Thoracic aorta (tissue), 2 donors: Measurements from ENCODE around the gene TPPP. TPM values are rescaled to one million over a fixed set of nuclear protein-coding genes. Genes with fewer than 3 reads are reported as not detected.

Experiments used
- ATAC-seq: fragments of 150-250 bp; one replicate; pipeline ENCODE4 v1.8.0; 2017; ENCODE audit warnings: low read depth; ENCODE audit not compliant: insufficient number of reproducible peaks, low FRiP score
- DNase-seq: peaks from one replicate; pipeline ENCODE4 v3.0.0-alpha.2; 2020; ENCODE audit warnings: low spot score
- H3K27ac ChIP-seq, 2 donors: fragments of 200-600 bp; sonication (generic); 1 replicate in 1 of 2; 2 replicates in 1 of 2; pipeline ENCODE4 v1.5.1; 2016; ENCODE audit warnings: mild to moderate bottlenecking in 2 of 2, moderate library complexity in 2 of 2
- H3K27me3 ChIP-seq: fragments of 200-600 bp; sonication (generic); replicated peaks from 2 replicates; pipeline ENCODE4 v1.6.0; 2016; ENCODE audit warnings: mild to moderate bottlenecking; ENCODE audit not compliant: insufficient read depth
- H3K36me3 ChIP-seq: fragments of 200-600 bp; sonication (generic); one replicate; pipeline ENCODE4 v1.5.1; 2016
- H3K4me1 ChIP-seq, 2 donors: fragments of 200-600 bp; sonication (generic); 1 replicate in 1 of 2; 2 replicates in 1 of 2; pipeline versions ENCODE4 v1.5.1 to v1.6.0; 2016; ENCODE audit warnings: low read depth in 2 of 2, mild to moderate bottlenecking in 1 of 2; ENCODE audit not compliant: control insufficient read depth in 1 of 2
- H3K4me3 ChIP-seq: fragments of 200-600 bp; sonication (generic); 2 replicates; pipeline ENCODE4 v1.5.1; 2016; ENCODE audit warnings: mild to moderate bottlenecking
- H3K9me3 ChIP-seq: fragments of 200-600 bp; sonication (generic); 2 replicates; pipeline ENCODE4 v1.5.1; 2016
- total RNA-seq, 2 donors: library from RNA; depleted of rRNA; stranded (reverse); fragments of >200 nt; gene quantifications; one replicate each; pipeline versions ENCODE4 v1.1.0 to v1.2.3, GENCODE V29; 2016
- TF ChIP-seq, protein P1 (sequence below): fragments of 200-600 bp; sonication (generic); IDR thresholded peaks from one replicate; pipeline ENCODE4 v1.5.1; 2019; ENCODE audit warnings: antibody characterized with exemption

Gene TPPP
- total RNA-seq, 2 donors from 2014 or later: 9.9 to 13.0 TPM

DNA sequence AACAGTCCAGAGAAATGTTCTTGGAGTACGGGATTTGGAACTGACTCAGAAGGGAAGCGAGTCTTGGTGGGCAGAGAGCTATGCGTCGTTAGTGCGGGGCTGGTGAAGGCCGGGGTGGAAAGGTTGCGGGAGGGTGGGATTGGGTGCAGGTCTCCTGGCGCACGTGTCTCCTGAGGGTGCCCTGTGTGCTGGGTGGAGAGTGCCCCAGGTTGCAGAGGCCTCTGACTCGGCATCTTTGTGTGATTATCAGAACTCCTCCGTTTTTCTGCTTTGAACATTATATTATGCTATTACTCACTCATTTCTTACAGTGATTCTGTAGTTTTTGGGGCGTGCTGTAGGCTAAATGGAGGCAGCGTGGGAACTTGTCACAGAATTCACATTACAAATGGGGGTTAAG, 69.6 kb downstream of the TPPP start:
- ATAC-seq (no peak), DNase-seq (no peak)
- no peak overlapping the region for H3K4me3 ChIP-seq
- H3K27me3 ChIP-seq: no peaks in the 10 kb centered on the region
- H3K4me1 ChIP-seq: no peaks in the 10 kb centered on the region
- H3K36me3 ChIP-seq: peaks cover 9% of the 10 kb centered on the region
- TF ChIP-seq, protein P1, sequence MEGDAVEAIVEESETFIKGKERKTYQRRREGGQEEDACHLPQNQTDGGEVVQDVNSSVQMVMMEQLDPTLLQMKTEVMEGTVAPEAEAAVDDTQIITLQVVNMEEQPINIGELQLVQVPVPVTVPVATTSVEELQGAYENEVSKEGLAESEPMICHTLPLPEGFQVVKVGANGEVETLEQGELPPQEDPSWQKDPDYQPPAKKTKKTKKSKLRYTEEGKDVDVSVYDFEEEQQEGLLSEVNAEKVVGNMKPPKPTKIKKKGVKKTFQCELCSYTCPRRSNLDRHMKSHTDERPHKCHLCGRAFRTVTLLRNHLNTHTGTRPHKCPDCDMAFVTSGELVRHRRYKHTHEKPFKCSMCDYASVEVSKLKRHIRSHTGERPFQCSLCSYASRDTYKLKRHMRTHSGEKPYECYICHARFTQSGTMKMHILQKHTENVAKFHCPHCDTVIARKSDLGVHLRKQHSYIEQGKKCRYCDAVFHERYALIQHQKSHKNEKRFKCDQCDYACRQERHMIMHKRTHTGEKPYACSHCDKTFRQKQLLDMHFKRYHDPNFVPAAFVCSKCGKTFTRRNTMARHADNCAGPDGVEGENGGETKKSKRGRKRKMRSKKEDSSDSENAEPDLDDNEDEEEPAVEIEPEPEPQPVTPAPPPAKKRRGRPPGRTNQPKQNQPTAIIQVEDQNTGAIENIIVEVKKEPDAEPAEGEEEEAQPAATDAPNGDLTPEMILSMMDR: no peak
- H3K27ac ChIP-seq: no peak overlapping the region
- no peaks in the 10 kb centered on the region for H3K9me3 ChIP-seq

DNA sequence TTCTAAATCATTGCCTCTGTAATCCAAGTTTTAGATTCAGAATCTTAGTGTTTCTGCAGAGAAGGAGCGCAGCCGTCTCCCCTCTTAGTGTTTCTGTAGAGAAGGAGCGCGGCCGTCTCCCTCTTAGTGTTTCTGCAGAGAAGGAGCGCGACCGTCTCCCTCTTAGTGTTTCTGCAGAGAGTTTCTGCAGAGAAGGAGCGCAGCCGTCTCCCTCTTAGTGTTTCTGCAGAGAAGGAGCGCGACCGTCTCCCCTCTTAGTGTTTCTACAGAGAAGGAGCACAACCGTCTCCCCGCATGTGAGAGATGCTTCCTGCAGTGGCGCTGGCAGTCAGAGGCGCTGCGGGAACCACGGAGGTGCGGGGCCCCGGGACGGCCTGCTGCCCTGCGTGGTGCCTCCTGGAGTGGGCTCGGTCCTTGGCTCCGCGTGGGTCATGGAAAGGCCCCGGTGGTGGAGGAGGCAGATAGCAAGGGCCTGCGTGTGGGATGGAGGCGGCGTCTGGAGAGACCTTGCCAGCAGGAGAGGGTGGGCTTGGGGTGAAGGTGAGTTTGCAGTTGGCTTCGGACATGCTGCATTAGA, 70.1 kb downstream of the TPPP start:
- no peaks in the 10 kb centered on the region for H3K27me3 ChIP-seq
- peaks cover 9% of the 10 kb centered on the region for H3K36me3 ChIP-seq
- no peak overlapping the region for H3K4me3 ChIP-seq
- H3K9me3 ChIP-seq: no peaks in the 10 kb centered on the region
- H3K4me1 ChIP-seq: no peaks in the 10 kb centered on the region
- TF ChIP-seq, protein P1: no peak
- DNase-seq: no peak
- no peak overlapping the region for H3K27ac ChIP-seq
- ATAC-seq: no peak

DNA sequence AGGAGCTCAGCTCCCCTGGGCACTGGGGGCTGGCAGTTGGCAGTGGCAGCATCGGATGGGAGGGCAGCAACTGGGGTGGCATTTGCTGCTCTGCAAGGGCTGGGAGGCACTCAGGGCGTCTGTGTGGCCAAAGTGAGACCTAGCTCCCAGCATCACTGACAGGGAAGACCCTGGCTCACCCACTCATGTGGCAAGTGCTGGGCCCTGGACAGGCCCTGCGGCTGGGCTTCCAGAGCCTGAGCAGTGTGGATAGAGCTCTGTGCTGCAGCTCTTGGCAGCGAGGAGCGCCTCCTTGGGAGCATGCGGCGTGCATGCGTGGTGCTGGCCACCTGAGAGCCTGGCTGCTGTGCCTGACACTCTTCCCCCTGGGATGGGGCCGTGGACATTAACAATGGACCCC, 70.8 kb downstream of the TPPP start:
- H3K4me1 ChIP-seq: no peaks in the 10 kb centered on the region
- DNase-seq: no peak
- peaks cover 9% of the 10 kb centered on the region for H3K36me3 ChIP-seq
- no peak overlapping the region for H3K4me3 ChIP-seq
- H3K9me3 ChIP-seq: no peaks in the 10 kb centered on the region
- no peaks in the 10 kb centered on the region for H3K27me3 ChIP-seq
- ATAC-seq: no peak
- no peak overlapping the region for H3K27ac ChIP-seq
- TF ChIP-seq, protein P1: no peak

DNA sequence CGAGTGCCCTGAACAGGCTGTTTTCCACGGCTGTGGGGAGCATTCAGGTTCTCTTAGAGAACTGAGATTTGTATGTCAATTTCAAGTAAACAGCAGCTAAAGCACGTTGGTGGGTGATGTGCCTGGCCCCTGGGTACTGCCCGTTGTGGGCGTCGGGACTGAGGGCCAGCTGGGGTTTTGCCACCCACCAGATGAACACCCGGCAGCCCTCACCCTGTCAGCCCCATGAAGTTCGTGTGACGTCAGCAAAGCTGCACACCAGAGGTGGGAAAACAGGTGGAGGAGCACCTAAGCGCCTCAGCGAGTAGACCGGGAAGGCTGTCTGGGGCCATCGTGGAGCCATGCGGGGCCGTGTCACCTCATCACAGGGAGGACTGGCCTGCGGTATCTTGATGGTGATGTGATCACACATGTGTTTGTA, 71.8 kb downstream of the TPPP start:
- Histone ChIP-seq H3K9me3 (no peaks in the 10 kb centered on the region), H3K4me1 (no peaks in the 10 kb centered on the region), H3K27ac (no peak overlapping the region), H3K36me3 (peaks cover 9% of the 10 kb centered on the region), H3K4me3 (no peak overlapping the region), H3K27me3 (no peaks in the 10 kb centered on the region)
- TF ChIP-seq, protein P1: no peak
- ATAC-seq (no peak), DNase-seq (no peak)

DNA sequence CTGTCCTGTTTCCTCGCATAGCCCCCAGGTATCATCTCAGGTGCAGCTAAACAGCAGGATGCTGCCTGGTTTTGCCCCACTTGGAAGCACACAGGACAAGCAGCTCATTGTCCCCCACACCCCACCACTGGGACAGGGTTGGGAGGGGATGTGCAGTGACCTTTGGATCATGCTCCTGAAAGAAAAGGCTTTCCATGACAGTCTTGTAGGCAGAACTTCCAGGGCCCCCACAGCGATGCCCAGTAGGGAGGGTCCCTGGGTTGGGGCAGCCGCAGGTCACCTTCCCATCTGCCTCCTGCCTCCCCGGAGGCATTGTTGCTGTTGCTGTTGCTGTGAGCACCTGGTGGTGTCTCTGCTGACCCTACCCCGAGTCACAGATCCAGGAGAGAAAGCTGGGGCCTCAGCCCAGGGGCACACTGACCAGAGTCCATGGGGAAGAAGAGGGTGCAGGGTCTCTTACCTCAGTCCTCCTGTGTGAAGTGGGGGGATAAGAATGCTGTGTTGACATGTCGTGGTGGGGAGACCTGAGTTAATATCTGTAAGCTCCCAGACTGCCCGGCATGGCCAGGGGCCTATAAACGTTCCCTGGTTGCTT, 72.5 kb downstream of the TPPP start:
- Histone ChIP-seq H3K27ac (no peak overlapping the region), H3K27me3 (no peaks in the 10 kb centered on the region), H3K9me3 (no peaks in the 10 kb centered on the region), H3K36me3 (peaks cover 9% of the 10 kb centered on the region), H3K4me3 (no peak overlapping the region), H3K4me1 (no peaks in the 10 kb centered on the region)
- no peak for ATAC-seq
- no peak for DNase-seq
- TF ChIP-seq, protein P1: no peak
